A549 (cell line): Measurements from ENCODE around the gene ABHD17A.

Experiments
- BHLHE40 ChIP-seq: IDR thresholded peaks from 2 replicates; pipeline ENCODE4 v1.6.1; 2012; ENCODE audit warnings: low read depth, low read length, inconsistent platforms
- CTCF ChIP-seq: fragments of >200 bp; sonication (Bioruptor Twin); formaldehyde crosslinking; IDR thresholded peaks from 3 replicates; pipeline ENCODE4 v1.5.1; 2016
- EP300 ChIP-seq, 2 experiments: fragments of >200 bp; sonication (Bioruptor Twin); formaldehyde crosslinking; IDR thresholded peaks; 2 replicates in 1 of 2; 3 replicates in 1 of 2; pipeline ENCODE4 v1.6.1; 2016 to 2017
- ESRRA ChIP-seq: fragments of 150-350 bp; IDR thresholded peaks from 2 replicates; pipeline ENCODE4 v1.6.1; 2014; ENCODE audit warnings: mild to moderate bottlenecking, low read length, borderline replicate concordance
- KDM5A ChIP-seq: fragments of 200-600 bp; sonication (generic); IDR thresholded peaks from 2 replicates; pipeline ENCODE4 v1.6.1; 2016; ENCODE audit warnings: antibody characterized with exemption, mild to moderate bottlenecking
- MYC ChIP-seq: IDR thresholded peaks from 2 replicates; pipeline ENCODE4 v1.6.1; 2012; ENCODE audit warnings: mild to moderate bottlenecking, inconsistent platforms, low read length, improper control_type of control experiment, borderline replicate concordance
- NPAS2 ChIP-seq: fragments of 250-450 bp; sonication (Bioruptor Pico); IDR thresholded peaks from 2 replicates; pipeline ENCODE4 v1.8.0; 2022; ENCODE audit warnings: mild to moderate bottlenecking, moderate library complexity, borderline replicate concordance
- POLR2A ChIP-seq: IDR thresholded peaks from 2 replicates; pipeline ENCODE4 v1.6.1; 2012; ENCODE audit warnings: mild to moderate bottlenecking, low read length
- RCOR1 ChIP-seq: fragments of 150-350 bp; IDR thresholded peaks from 2 replicates; pipeline ENCODE4 v1.6.1; 2014; ENCODE audit warnings: antibody characterized with exemption, low read length, low read depth
- USF2 ChIP-seq: fragments of 450-650 bp; IDR thresholded peaks from 2 replicates; pipeline ENCODE4 v1.6.1; 2014; ENCODE audit warnings: antibody characterized with exemption
- TF ChIP-seq, protein P1 (sequence below): fragments of 200-600 bp; sonication (generic); IDR thresholded peaks from 2 replicates; pipeline ENCODE4 v1.6.1; 2016; ENCODE audit warnings: antibody characterized with exemption, mild to moderate bottlenecking, moderate library complexity
- TF ChIP-seq, protein P2 (sequence below): IDR thresholded peaks from 2 replicates; pipeline ENCODE4 v1.6.1; 2012; ENCODE audit warnings: low read depth, borderline replicate concordance

GRCh38 chr19:1933244-1933643 lies 47.9 kb upstream of the ABHD17A start:
- TF ChIP-seq CTCF, result no peak
- TF ChIP-seq NPAS2 (CRISPR knock-in tag), result no peak
- no peak for TF ChIP-seq BHLHE40
- TF ChIP-seq POLR2A, result no peak
- TF ChIP-seq ESRRA, result no peak
- no peak for TF ChIP-seq MYC
- TF ChIP-seq, protein P1, sequence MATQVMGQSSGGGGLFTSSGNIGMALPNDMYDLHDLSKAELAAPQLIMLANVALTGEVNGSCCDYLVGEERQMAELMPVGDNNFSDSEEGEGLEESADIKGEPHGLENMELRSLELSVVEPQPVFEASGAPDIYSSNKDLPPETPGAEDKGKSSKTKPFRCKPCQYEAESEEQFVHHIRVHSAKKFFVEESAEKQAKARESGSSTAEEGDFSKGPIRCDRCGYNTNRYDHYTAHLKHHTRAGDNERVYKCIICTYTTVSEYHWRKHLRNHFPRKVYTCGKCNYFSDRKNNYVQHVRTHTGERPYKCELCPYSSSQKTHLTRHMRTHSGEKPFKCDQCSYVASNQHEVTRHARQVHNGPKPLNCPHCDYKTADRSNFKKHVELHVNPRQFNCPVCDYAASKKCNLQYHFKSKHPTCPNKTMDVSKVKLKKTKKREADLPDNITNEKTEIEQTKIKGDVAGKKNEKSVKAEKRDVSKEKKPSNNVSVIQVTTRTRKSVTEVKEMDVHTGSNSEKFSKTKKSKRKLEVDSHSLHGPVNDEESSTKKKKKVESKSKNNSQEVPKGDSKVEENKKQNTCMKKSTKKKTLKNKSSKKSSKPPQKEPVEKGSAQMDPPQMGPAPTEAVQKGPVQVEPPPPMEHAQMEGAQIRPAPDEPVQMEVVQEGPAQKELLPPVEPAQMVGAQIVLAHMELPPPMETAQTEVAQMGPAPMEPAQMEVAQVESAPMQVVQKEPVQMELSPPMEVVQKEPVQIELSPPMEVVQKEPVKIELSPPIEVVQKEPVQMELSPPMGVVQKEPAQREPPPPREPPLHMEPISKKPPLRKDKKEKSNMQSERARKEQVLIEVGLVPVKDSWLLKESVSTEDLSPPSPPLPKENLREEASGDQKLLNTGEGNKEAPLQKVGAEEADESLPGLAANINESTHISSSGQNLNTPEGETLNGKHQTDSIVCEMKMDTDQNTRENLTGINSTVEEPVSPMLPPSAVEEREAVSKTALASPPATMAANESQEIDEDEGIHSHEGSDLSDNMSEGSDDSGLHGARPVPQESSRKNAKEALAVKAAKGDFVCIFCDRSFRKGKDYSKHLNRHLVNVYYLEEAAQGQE, result no peak
- TF ChIP-seq EP300 (IDR thresholded peaks at IDR 0.05), result no peak
- TF ChIP-seq, protein P2, sequence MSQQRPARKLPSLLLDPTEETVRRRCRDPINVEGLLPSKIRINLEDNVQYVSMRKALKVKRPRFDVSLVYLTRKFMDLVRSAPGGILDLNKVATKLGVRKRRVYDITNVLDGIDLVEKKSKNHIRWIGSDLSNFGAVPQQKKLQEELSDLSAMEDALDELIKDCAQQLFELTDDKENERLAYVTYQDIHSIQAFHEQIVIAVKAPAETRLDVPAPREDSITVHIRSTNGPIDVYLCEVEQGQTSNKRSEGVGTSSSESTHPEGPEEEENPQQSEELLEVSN, result no peak
- no peak for TF ChIP-seq USF2
- no peak for TF ChIP-seq RCOR1
- TF ChIP-seq KDM5A, result no peak
